ENCODE results near the gene ACBD3.

DNA sequence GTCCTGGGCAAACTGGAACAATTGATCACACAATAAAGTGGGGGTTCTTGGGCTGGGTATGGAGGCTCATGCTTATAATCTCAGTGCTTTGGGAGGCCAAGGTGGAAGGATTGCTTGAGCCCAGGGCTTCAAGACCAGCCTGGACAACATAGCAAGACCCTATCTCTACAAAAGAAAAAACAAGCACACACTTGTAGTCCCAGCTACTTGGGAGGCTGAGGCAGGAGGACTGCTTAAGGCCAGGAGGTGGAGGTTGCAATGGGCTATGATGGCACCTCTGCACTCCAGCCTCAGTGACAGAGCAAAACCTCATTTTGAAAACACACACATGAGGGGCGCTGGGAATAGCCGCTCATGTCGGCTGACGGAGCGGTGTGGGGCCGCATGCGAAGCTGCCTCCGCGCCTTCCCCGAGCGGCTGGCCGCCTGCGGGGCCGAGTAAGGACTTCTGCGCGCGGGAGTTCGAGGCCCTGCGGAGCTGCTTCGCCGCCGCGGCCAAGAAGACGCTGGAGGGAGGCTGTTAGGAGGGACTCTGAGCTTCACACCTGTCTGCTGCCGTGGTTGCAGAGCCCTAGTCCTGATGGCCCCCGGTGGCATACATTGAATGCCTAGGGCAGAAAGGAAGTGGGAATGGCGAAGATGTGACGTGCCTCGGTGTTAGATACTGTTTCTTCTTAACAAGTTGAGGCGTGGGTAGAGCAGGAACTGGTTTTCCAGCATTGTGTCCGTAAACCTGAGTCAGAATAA lies 59.5 kb downstream of the ACBD3 start:
- TF ChIP-seq, protein P1, sequence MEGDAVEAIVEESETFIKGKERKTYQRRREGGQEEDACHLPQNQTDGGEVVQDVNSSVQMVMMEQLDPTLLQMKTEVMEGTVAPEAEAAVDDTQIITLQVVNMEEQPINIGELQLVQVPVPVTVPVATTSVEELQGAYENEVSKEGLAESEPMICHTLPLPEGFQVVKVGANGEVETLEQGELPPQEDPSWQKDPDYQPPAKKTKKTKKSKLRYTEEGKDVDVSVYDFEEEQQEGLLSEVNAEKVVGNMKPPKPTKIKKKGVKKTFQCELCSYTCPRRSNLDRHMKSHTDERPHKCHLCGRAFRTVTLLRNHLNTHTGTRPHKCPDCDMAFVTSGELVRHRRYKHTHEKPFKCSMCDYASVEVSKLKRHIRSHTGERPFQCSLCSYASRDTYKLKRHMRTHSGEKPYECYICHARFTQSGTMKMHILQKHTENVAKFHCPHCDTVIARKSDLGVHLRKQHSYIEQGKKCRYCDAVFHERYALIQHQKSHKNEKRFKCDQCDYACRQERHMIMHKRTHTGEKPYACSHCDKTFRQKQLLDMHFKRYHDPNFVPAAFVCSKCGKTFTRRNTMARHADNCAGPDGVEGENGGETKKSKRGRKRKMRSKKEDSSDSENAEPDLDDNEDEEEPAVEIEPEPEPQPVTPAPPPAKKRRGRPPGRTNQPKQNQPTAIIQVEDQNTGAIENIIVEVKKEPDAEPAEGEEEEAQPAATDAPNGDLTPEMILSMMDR (IDR thresholded peaks at IDR 0.05; ENCODE audit: insufficient read depth, low read length) = no peak
- TF ChIP-seq POLR2AphosphoS5 (IDR thresholded peaks at IDR 0.05; ENCODE audit: low read depth) (no peak), SPI1 (IDR thresholded peaks at IDR 0.05; ENCODE audit: borderline replicate concordance, low read depth) (no peak), GABPA (IDR thresholded peaks at IDR 0.05; ENCODE audit: low read depth) (no peak)
